HepG2 (cell line): Measurements from ENCODE around the gene SYT7. TPM values are rescaled to one million over a fixed set of nuclear protein-coding genes. Genes with fewer than 3 reads are reported as not detected.

ENCODE experiments used
- ATAC-seq: fragments of 200-7000 bp; cut with Tn5 transposase; 3 replicates; pipeline ENCODE4 v1.9.1; 2020; ENCODE audit warnings: mild to moderate bottlenecking, moderate library complexity
- BruUV-seq: library from RNA; stranded (reverse); fragments of 400-500 nt; replicated peaks from 2 replicates; lab custom pipeline; 2021; lab: Mats Ljungman, UMichigan
- CTCF ChIA-PET: fragments of 300-600 bp; formaldehyde crosslinking; extraction: SDS; loops from one replicate; lab custom pipeline; 2021; ENCODE audit warnings: low total read pairs, inconsistent platforms, low intra/inter-chr PET ratio; lab: Yijun Ruan, JAX
- POLR2A ChIA-PET: fragments of 350-600 bp; sonication (Branson Sonifier 250); formaldehyde crosslinking; loops from one replicate; lab custom pipeline; 2020; ENCODE audit warnings: antibody characterized with exemption, inconsistent platforms; lab: Yijun Ruan, JAX
- DNase-seq: peaks from one replicate; pipeline ENCODE4 v3.0.0-alpha.2; 2015; ENCODE audit warnings: low spot score
- FAIRE-seq: peaks from 3 replicates; lab custom pipeline; 2011; peaks lifted over from hg19 to GRCh38; lab: Jason Lieb, UNC
- H2AFZ ChIP-seq: one replicate; pipeline ENCODE4 v1.6.1; 2011; ENCODE audit warnings: low read length, inconsistent platforms
- H3K27ac ChIP-seq: fragments of 300-600 bp; 3 replicates; pipeline ENCODE4 v1.8.0; 2011; ENCODE audit warnings: mixed run types, mild to moderate bottlenecking, mixed read lengths, low read length, inconsistent platforms; ENCODE audit not compliant: insufficient read depth; ENCODE audit errors: extremely low read length
- H3K27me3 ChIP-seq, 2 experiments: fragments of 200-600 bp in 1 of 2; 2 replicates in 1 of 2; 3 replicates in 1 of 2; pipeline versions ENCODE4 v1.6.0 to v1.8.0; 2011; ENCODE audit warnings: low read length in 2 of 2, mild to moderate bottlenecking in 2 of 2, moderate library complexity in 2 of 2, inconsistent platforms in 1 of 2; ENCODE audit not compliant: insufficient read depth in 2 of 2, control insufficient read depth in 1 of 2
- H3K36me3 ChIP-seq, 2 experiments: fragments of 200-600 bp in 1 of 2; replicated peaks in 1 of 2; 2 replicates in 1 of 2; 3 replicates in 1 of 2; pipeline versions ENCODE4 v1.5.1 to v1.8.0; 2011; ENCODE audit warnings: low read length in 2 of 2, inconsistent platforms in 1 of 2; ENCODE audit not compliant: insufficient read depth in 2 of 2, control insufficient read depth in 1 of 2
- H3K4me1 ChIP-seq: 2 replicates; pipeline ENCODE4 v1.5.1; 2012; ENCODE audit warnings: low read length, inconsistent platforms; ENCODE audit not compliant: insufficient read depth
- H3K4me2 ChIP-seq: 2 replicates; pipeline ENCODE4 v1.6.0; 2011; ENCODE audit warnings: low read depth, low read length, inconsistent platforms
- H3K4me3 ChIP-seq, 3 experiments: fragments of 200-600 bp in 1 of 3; sonication (generic), shearing (Covaris generic) in 1 of 3; replicated peaks in 1 of 3; 2 replicates each; pipeline ENCODE4 v1.5.1; 2011 to 2016; ENCODE audit warnings: low read length in 3 of 3, inconsistent platforms in 2 of 3, low read depth in 2 of 3, mild to moderate bottlenecking in 2 of 3, control low read depth in 1 of 3, mixed read lengths in 1 of 3; ENCODE audit not compliant: insufficient read depth in 1 of 3
- H3K79me2 ChIP-seq: one replicate; pipeline ENCODE4 v1.6.1; 2011; ENCODE audit warnings: low read length, inconsistent platforms; ENCODE audit not compliant: insufficient read depth
- H3K9ac ChIP-seq: 2 replicates; pipeline ENCODE4 v1.6.0; 2011; ENCODE audit warnings: mild to moderate bottlenecking, low read depth, low read length, inconsistent platforms; ENCODE audit not compliant: insufficient read depth
- H3K9me3 ChIP-seq: 2 replicates; pipeline ENCODE4 v1.5.1; 2012; ENCODE audit warnings: mild to moderate bottlenecking, low read length
- H4K20me1 ChIP-seq: 2 replicates; pipeline ENCODE4 v1.6.0; 2011; ENCODE audit warnings: inconsistent platforms, mild to moderate bottlenecking, low read length, moderate library complexity; ENCODE audit not compliant: insufficient read depth
- JUNB ChIP-seq: sonication (generic); formaldehyde crosslinking; IDR thresholded peaks from 2 replicates; pipeline ENCODE4 v1.8.0; 2022; ENCODE audit warnings: missing genetic modification reagents, mild to moderate bottlenecking, borderline replicate concordance
- KAT7 ChIP-seq: IDR thresholded peaks from 2 replicates; pipeline ENCODE4 v1.6.1; 2018; ENCODE audit warnings: borderline replicate concordance, missing compliant biosample characterization
- PHF5A ChIP-seq: IDR thresholded peaks from one replicate; pipeline ENCODE4 v1.6.1; 2018; ENCODE audit warnings: low read depth, missing genetic modification reagents; ENCODE audit not compliant: unreplicated experiment
- POLR2AphosphoS2 ChIP-seq: IDR thresholded peaks from 2 replicates; pipeline ENCODE4 v1.6.1; 2011; ENCODE audit warnings: low read depth, low read length, improper control_type of control experiment
- SMARCC2 ChIP-seq: fragments of 450-650 bp; IDR thresholded peaks from 2 replicates; pipeline ENCODE4 v1.6.1; 2017; ENCODE audit warnings: antibody characterized with exemption, mild to moderate bottlenecking
- ZBTB2 ChIP-seq: sonication (generic); formaldehyde crosslinking; IDR thresholded peaks from 2 replicates; pipeline ENCODE4 v1.8.0; 2022; ENCODE audit warnings: low read depth, missing genetic modification reagents
- ZBTB26 ChIP-seq: IDR thresholded peaks from 2 replicates; pipeline ENCODE4 v1.6.1; 2016; ENCODE audit warnings: missing compliant biosample characterization, missing genetic modification reagents, borderline replicate concordance
- ZZZ3 ChIP-seq: sonication (generic); formaldehyde crosslinking; IDR thresholded peaks from 2 replicates; pipeline ENCODE4 v1.4.0; 2020; ENCODE audit warnings: missing genetic modification reagents, mild to moderate bottlenecking, borderline replicate concordance
- WGBS: methylation state at CpG from one replicate; pipeline ENCODE4 v1.1.6; 2017; ENCODE audit warnings: low lambda C conversion rate; 5-methylcytosine and 5-hydroxymethylcytosine counted together
- in situ Hi-C: cut with HindIII; loops from 2 replicates; pipeline ENCODE4 v1.10.0; 2017; ENCODE audit warnings: low pct_unique_long_range_greater_than_20kb; ENCODE audit not compliant: extremely low pct_ligation_motif_present
- intact Hi-C: fragments of 100-400 bp; cut with micrococcal nuclease; formaldehyde crosslinking; loops from one replicate; pipeline ENCODE4 v1.10.0; 2022; ENCODE audit not compliant: unreplicated experiment
- polyA plus RNA-seq, 8 experiments: library from polyadenylated mRNA; depleted of rRNA in 3 of 8; stranded (reverse) in 7 of 8; unstranded in 1 of 8; fragments of >200 nt; fragmentation: Illumina TruSeq in 4 of 8; extraction: Trizol in 4 of 8; gene quantifications; 2 replicates each; pipeline versions ENCODE4 v1.2.1 to v1.2.3, GENCODE V29; 2011 to 2016; ENCODE audit warnings: low read depth in 4 of 8, missing spikeins in 1 of 8, mixed read lengths in 1 of 8; ENCODE audit not compliant: insufficient read depth in 1 of 8
- total RNA-seq, 5 experiments: library from RNA; depleted of rRNA; stranded (reverse); fragments of >200 nt; fragmentation: Illumina TruSeq; extraction: Trizol; gene quantifications; 2 replicates each; pipeline ENCODE4 v1.2.3, GENCODE V29; 2016; ENCODE audit warnings: low read depth in 1 of 5
- TF ChIP-seq, protein P1 (sequence below): sonication (generic); formaldehyde crosslinking; IDR thresholded peaks from 2 replicates; pipeline ENCODE4 v1.4.0; 2020; ENCODE audit warnings: missing genetic modification reagents, borderline replicate concordance
- TF ChIP-seq, protein P2 (sequence below): sonication (generic); formaldehyde crosslinking; IDR thresholded peaks from 2 replicates; pipeline ENCODE4 v1.4.0; 2020; ENCODE audit warnings: mild to moderate bottlenecking, missing genetic modification reagents

The SYT7 gene
- total and polyA plus RNA-seq, 2 of the 13 experiments (the other 11 are each of a cell fraction or from before 2014, with no cell fraction given), result 1.4 to 4.4 TPM

DNA sequence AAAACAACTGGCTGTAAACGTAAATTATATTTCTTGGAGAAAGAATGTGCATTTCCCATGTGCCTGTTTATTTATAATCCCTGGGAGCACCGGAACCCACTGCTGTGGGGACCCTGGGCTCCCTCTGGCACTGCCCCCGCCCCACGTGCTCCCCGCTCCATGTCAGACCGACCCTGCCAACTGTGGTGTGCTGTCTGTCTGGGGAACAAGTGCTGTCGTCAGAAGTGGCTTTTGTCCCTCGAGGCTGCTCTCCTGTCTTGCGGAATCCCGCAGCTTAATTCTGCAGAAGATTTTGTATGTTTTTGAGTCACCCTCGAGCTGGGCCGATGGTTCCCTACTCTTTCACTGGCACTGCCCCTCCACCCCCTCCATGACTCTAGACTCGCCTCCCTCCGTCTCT, 69.9 kb downstream of the SYT7 start:
- intact Hi-C loops, result no loop called here
- WGBS, result 44% methylated on average over 13 of the region's 14 CpGs
- DNase-seq, result no peak
- Histone ChIP-seq H3K4me1 (peaks cover 17% of the 10 kb centered on the region), H4K20me1 (no peaks in the 10 kb centered on the region), H3K36me3 (no peaks in the 10 kb centered on the region), H3K27me3 (peaks cover 17 to 51% of the 10 kb centered on the region in 2 experiments), H3K9me3 (no peaks in the 10 kb centered on the region), H3K27ac (no peak overlapping the region), H3K9ac (no peak overlapping the region), H3K79me2 (no peaks in the 10 kb centered on the region), H2AFZ (no peak overlapping the region), H3K4me3 (no peak overlapping the region), H3K4me2 (no peak overlapping the region)
- no peak for FAIRE-seq
- TF ChIP-seq ZZZ3 (CRISPR knock-in tag), result no peak
- TF ChIP-seq SMARCC2, result no peak
- TF ChIP-seq ZBTB26 (CRISPR knock-in tag), result no peak
- no peak for TF ChIP-seq JUNB (CRISPR knock-in tag)
- TF ChIP-seq ZBTB2 (CRISPR knock-in tag), result no peak
- no peak for TF ChIP-seq POLR2AphosphoS2
- no peak for TF ChIP-seq KAT7 (CRISPR knock-in tag)
- TF ChIP-seq PHF5A (CRISPR knock-in tag), result no peak
- TF ChIP-seq, protein P1, sequence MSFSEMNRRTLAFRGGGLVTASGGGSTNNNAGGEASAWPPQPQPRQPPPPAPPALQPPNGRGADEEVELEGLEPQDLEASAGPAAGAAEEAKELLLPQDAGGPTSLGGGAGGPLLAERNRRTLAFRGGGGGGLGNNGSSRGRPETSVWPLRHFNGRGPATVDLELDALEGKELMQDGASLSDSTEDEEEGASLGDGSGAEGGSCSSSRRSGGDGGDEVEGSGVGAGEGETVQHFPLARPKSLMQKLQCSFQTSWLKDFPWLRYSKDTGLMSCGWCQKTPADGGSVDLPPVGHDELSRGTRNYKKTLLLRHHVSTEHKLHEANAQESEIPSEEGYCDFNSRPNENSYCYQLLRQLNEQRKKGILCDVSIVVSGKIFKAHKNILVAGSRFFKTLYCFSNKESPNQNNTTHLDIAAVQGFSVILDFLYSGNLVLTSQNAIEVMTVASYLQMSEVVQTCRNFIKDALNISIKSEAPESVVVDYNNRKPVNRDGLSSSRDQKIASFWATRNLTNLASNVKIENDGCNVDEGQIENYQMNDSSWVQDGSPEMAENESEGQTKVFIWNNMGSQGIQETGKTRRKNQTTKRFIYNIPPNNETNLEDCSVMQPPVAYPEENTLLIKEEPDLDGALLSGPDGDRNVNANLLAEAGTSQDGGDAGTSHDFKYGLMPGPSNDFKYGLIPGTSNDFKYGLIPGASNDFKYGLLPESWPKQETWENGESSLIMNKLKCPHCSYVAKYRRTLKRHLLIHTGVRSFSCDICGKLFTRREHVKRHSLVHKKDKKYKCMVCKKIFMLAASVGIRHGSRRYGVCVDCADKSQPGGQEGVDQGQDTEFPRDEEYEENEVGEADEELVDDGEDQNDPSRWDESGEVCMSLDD (CRISPR knock-in tag), result no peak
- TF ChIP-seq, protein P2, sequence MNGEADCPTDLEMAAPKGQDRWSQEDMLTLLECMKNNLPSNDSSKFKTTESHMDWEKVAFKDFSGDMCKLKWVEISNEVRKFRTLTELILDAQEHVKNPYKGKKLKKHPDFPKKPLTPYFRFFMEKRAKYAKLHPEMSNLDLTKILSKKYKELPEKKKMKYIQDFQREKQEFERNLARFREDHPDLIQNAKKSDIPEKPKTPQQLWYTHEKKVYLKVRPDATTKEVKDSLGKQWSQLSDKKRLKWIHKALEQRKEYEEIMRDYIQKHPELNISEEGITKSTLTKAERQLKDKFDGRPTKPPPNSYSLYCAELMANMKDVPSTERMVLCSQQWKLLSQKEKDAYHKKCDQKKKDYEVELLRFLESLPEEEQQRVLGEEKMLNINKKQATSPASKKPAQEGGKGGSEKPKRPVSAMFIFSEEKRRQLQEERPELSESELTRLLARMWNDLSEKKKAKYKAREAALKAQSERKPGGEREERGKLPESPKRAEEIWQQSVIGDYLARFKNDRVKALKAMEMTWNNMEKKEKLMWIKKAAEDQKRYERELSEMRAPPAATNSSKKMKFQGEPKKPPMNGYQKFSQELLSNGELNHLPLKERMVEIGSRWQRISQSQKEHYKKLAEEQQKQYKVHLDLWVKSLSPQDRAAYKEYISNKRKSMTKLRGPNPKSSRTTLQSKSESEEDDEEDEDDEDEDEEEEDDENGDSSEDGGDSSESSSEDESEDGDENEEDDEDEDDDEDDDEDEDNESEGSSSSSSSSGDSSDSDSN (CRISPR knock-in tag), result no peak
- ChIA-PET CTCF (no interaction called here), POLR2A (no interaction called here)
- no peak for ATAC-seq
- in situ Hi-C loops, result no loop called here
- BruUV-seq, result no TSS peak
